DND-41 (cell line): ENCODE data around the gene PCDHB3.

Experiments used
- EZH2 ChIP-seq: IDR thresholded peaks from 3 replicates; pipeline ENCODE4 v1.6.1; 2012; ENCODE audit warnings: borderline replicate concordance, low read depth, mild to moderate bottlenecking, moderate library complexity, low read length, inconsistent platforms; ENCODE audit not compliant: severe bottlenecking
- TF ChIP-seq, protein P1 (sequence below): IDR thresholded peaks from 2 replicates; pipeline ENCODE4 v1.5.1; 2012; ENCODE audit warnings: borderline replicate concordance, low read length, moderate library complexity, mild to moderate bottlenecking; ENCODE audit not compliant: poor library complexity, severe bottlenecking; ENCODE audit errors: extremely low read depth

- TF ChIP-seq, protein P1, sequence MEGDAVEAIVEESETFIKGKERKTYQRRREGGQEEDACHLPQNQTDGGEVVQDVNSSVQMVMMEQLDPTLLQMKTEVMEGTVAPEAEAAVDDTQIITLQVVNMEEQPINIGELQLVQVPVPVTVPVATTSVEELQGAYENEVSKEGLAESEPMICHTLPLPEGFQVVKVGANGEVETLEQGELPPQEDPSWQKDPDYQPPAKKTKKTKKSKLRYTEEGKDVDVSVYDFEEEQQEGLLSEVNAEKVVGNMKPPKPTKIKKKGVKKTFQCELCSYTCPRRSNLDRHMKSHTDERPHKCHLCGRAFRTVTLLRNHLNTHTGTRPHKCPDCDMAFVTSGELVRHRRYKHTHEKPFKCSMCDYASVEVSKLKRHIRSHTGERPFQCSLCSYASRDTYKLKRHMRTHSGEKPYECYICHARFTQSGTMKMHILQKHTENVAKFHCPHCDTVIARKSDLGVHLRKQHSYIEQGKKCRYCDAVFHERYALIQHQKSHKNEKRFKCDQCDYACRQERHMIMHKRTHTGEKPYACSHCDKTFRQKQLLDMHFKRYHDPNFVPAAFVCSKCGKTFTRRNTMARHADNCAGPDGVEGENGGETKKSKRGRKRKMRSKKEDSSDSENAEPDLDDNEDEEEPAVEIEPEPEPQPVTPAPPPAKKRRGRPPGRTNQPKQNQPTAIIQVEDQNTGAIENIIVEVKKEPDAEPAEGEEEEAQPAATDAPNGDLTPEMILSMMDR: no peak
- no peak for TF ChIP-seq EZH2
Measured at GRCh38 chr5:141149812-141150211, 49.5 kb downstream of the PCDHB3 start, which contains the start of gene PCDHB6.
